A673 (cell line): ENCODE measurements around the gene CDCP2. TPM values are rescaled to one million over a fixed set of nuclear protein-coding genes. Genes with fewer than 3 reads are reported as not detected.

Source experiments
- BruUV-seq: library from RNA; stranded (reverse); fragments of 400-500 nt; replicated peaks from 2 replicates; lab custom pipeline; 2021; lab: Mats Ljungman, UMichigan
- CTCF ChIA-PET: fragments of 300-600 bp; sonication (Branson Sonifier 250); formaldehyde crosslinking; loops from one replicate; lab custom pipeline; 2022; ENCODE audit warnings: antibody characterized with exemption; lab: Charles Lee
- POLR2A ChIA-PET: fragments of 300-600 bp; sonication (Branson Sonifier 250); formaldehyde crosslinking; loops from one replicate; lab custom pipeline; 2022; ENCODE audit warnings: antibody characterized with exemption; ENCODE audit not compliant: low non-redundant PET; lab: Charles Lee
- DNase-seq: peaks from one replicate; pipeline ENCODE4 v3.0.0-alpha.2; 2015; ENCODE audit warnings: low spot score
- H3K27ac ChIP-seq: fragments of 200-600 bp; sonication (generic); 2 replicates; pipeline ENCODE4 v1.5.1; 2016; ENCODE audit warnings: mixed run types, low read depth, mild to moderate bottlenecking, mixed read lengths, antibody characterized with exemption, low read length; ENCODE audit not compliant: poor library complexity, severe bottlenecking
- H3K27me3 ChIP-seq: fragments of 200-600 bp; sonication (generic); replicated peaks from 2 replicates; pipeline ENCODE4 v1.6.1; 2017; ENCODE audit warnings: mixed run types, low read depth, mild to moderate bottlenecking, mixed read lengths, antibody characterized with exemption, low read length; ENCODE audit not compliant: insufficient read depth, poor library complexity
- H3K36me3 ChIP-seq: fragments of 200-600 bp; sonication (generic); 2 replicates; pipeline ENCODE4 v1.6.1; 2016; ENCODE audit warnings: mixed run types, mild to moderate bottlenecking, mixed read lengths, antibody characterized with exemption, low read length; ENCODE audit not compliant: insufficient read depth, poor library complexity, severe bottlenecking
- H3K4me1 ChIP-seq: fragments of 200-600 bp; sonication (generic); 2 replicates; pipeline ENCODE4 v1.6.1; 2017; ENCODE audit warnings: mixed run types, mild to moderate bottlenecking, mixed read lengths, antibody characterized with exemption, low read length; ENCODE audit not compliant: insufficient read depth, poor library complexity, severe bottlenecking
- H3K4me3 ChIP-seq: fragments of 200-600 bp; sonication (generic); 2 replicates; pipeline ENCODE4 v1.5.1; 2016; ENCODE audit warnings: low read depth, mixed run types, mild to moderate bottlenecking, mixed read lengths, low read length; ENCODE audit not compliant: poor library complexity, severe bottlenecking
- H3K9me3 ChIP-seq: fragments of 200-600 bp; sonication (generic); 2 replicates; pipeline ENCODE4 v1.6.1; 2016; ENCODE audit warnings: mixed run types, low read depth, mild to moderate bottlenecking, mixed read lengths, antibody characterized with exemption, low read length; ENCODE audit not compliant: poor library complexity, severe bottlenecking
- CTCF ChIP-seq: fragments of 300-800, 200-600 bp; sonication (generic); conservative IDR thresholded peaks from 2 replicates; pipeline ENCODE4 v1.5.1; 2017; ENCODE audit warnings: low read depth, mild to moderate bottlenecking, antibody characterized with exemption, low read length, moderate library complexity, mixed read lengths
- EZH2 ChIP-seq: fragments of 200-600 bp; sonication (generic); IDR thresholded peaks from 2 replicates; pipeline ENCODE4 v1.6.1; 2017; ENCODE audit warnings: borderline replicate concordance, low read depth, mild to moderate bottlenecking, mixed read lengths, antibody characterized with exemption, low read length; ENCODE audit not compliant: poor library complexity, severe bottlenecking
- intact Hi-C: fragments of 100-400 bp; cut with micrococcal nuclease; formaldehyde crosslinking; loops from one replicate; pipeline ENCODE4 v1.10.0; 2022; ENCODE audit not compliant: unreplicated experiment
- total RNA-seq: library from RNA; stranded (reverse); gene quantifications from 2 replicates; pipeline ENCODE4 v1.2.3, GENCODE V29; 2021

CDCP2 gene
- total RNA-seq, 1 experiment from 2014 or later: not detected

- H3K9me3 ChIP-seq: no peaks in the 10 kb centered on the region
- peaks cover 14% of the 10 kb centered on the region for H3K4me1 ChIP-seq
- CTCF ChIA-PET: no interaction called here
- no peaks in the 10 kb centered on the region for H3K27me3 ChIP-seq
- no peaks in the 10 kb centered on the region for H3K36me3 ChIP-seq
- BruUV-seq: no TSS peak
- no peak overlapping the region for H3K27ac ChIP-seq
- intact Hi-C loops: no loop called here
- DNase-seq: no peak
- no peak for TF ChIP-seq CTCF
- no peak for TF ChIP-seq EZH2
- H3K4me3 ChIP-seq: no peak overlapping the region
- POLR2A ChIA-PET: no interaction called here
Measured at GRCh38 chr1:54086754-54087153, 66.0 kb downstream of the CDCP2 start.

- intact Hi-C loops: no loop called here
- TF ChIP-seq EZH2 (no peak), CTCF (no peak)
- H3K27me3 ChIP-seq: no peaks in the 10 kb centered on the region
- H3K9me3 ChIP-seq: no peaks in the 10 kb centered on the region
- DNase-seq: no peak
- H3K4me1 ChIP-seq: no peaks in the 10 kb centered on the region
- CTCF ChIA-PET: no interaction called here
- H3K27ac ChIP-seq: no peak overlapping the region
- H3K4me3 ChIP-seq: no peak overlapping the region
- H3K36me3 ChIP-seq: no peaks in the 10 kb centered on the region
- BruUV-seq: no TSS peak
- POLR2A ChIA-PET: no interaction called here
Measured at GRCh38 chr1:54084794-54085193, 68.0 kb downstream of the CDCP2 start.

Other genes with a start within 250 kb of the CDCP2 start
- 34.7 and 41.0 TPM in 2 replicates for gene IFT25, start 207.3 kb downstream of the CDCP2 start, total RNA-seq
- gene LRRC42, start 206.7 kb downstream of the CDCP2 start, total RNA-seq: 25.7 and 25.8 TPM in 2 replicates
- gene LDLRAD1, start 134.8 kb downstream of the CDCP2 start, total RNA-seq: not detected in 2 replicates
- 73.5 and 82.1 TPM in 2 replicates for gene TMEM59, start 99.8 kb downstream of the CDCP2 start, total RNA-seq
- gene TCEANC2, start 99.4 kb downstream of the CDCP2 start, total RNA-seq: 3.8 and 4.2 TPM in 2 replicates
- gene CYB5RL, start 47.0 kb upstream of the CDCP2 start, total RNA-seq: 7.0 and 8.4 TPM in 2 replicates
- 84.6 and 90.3 TPM in 2 replicates for gene MRPL37, start 47.2 kb upstream of the CDCP2 start, total RNA-seq